Left lobe of liver (tissue), 2 donors: ENCODE data around the gene PLEKHM1. TPM values are rescaled to one million over a fixed set of nuclear protein-coding genes. Genes with fewer than 3 reads are reported as not detected.
"Not testable (repeated sequence)": the region's sequence is repeated elsewhere in the genome, so short reads cannot be mapped to it uniquely, and the experiment has no call there.

Experiments
- ATAC-seq: fragments of 200-7000 bp; cut with Tn5 transposase; one replicate; pipeline ENCODE4 v1.9.1; 2020; ENCODE audit warnings: mild to moderate bottlenecking, moderate library complexity
- DNase-seq: peaks from one replicate; pipeline ENCODE4 v3.0.0-alpha.2; 2020; ENCODE audit warnings: low spot score
- total RNA-seq: library from RNA; stranded (reverse); gene quantifications from one replicate; pipeline ENCODE4 v1.2.1, GENCODE V29; 2021
- donor health status: DM: no; HTN: no; CAD: no; lungs with moderate emphysema.
- donor health status: DM: no; HTN: yes; CAD: no.

Gene PLEKHM1
- 23.7 TPM for total RNA-seq

- ATAC-seq (peak; percentile 93), DNase-seq (peak; percentile 88)
These were observed at the start of gene PLEKHM1 for GRCh38 chr17:45490615-45491433. TSS of gene PLEKHM1 (minus strand) at chr17:45490721. CDS start at chr17:45482484, 8,237 bp downstream.

- not testable (repeated sequence) for DNase-seq, ATAC-seq
These were observed 47.6 kb upstream of the PLEKHM1 start for GRCh38 chr17:45538168-45538567.

GRCh38 chr17:45506072-45506471, 15.6 kb upstream of the PLEKHM1 start:
- not testable (repeated sequence) for DNase-seq, ATAC-seq

GRCh38 chr17:45505183-45505582, 14.7 kb upstream of the PLEKHM1 start:
- ATAC-seq, DNase-seq: not testable (repeated sequence)

- peak; percentile 34 for ATAC-seq
- not testable (repeated sequence) for DNase-seq
These were observed 10.7 kb upstream of the PLEKHM1 start for GRCh38 chr17:45501092-45501707.

- DNase-seq, result not testable (repeated sequence)
- ATAC-seq, result peak; percentile 45
These were observed 10.0 kb upstream of the PLEKHM1 start for GRCh38 chr17:45500478-45500877.

GRCh38 chr17:45499208-45499607, 8.7 kb upstream of the PLEKHM1 start:
- not testable (repeated sequence) for ATAC-seq, DNase-seq

- not testable (repeated sequence) for ATAC-seq, DNase-seq
These were observed 7.9 kb upstream of the PLEKHM1 start for GRCh38 chr17:45498377-45498776.

GRCh38 chr17:45497449-45497848, 6.9 kb upstream of the PLEKHM1 start:
- ATAC-seq, DNase-seq: not testable (repeated sequence)

GRCh38 chr17:45496507-45496906, 6.0 kb upstream of the PLEKHM1 start:
- DNase-seq, ATAC-seq: not testable (repeated sequence)

- DNase-seq, ATAC-seq: not testable (repeated sequence)
These were observed 4.0 kb upstream of the PLEKHM1 start for GRCh38 chr17:45494556-45494955.

GRCh38 chr17:45492156-45492555, 1.6 kb upstream of the PLEKHM1 start:
- peak; percentile 7 for ATAC-seq

GRCh38 chr17:45490198-45490597, 323 bp downstream of the PLEKHM1 start:
- peak; percentile 19 for ATAC-seq

More at GRCh38 chr17:45492156-45492555, 1.6 kb upstream of the PLEKHM1 start:
- not testable (repeated sequence) for DNase-seq

GRCh38 chr17:45487704-45488103, 2.8 kb downstream of the PLEKHM1 start:
- DNase-seq, result peak; percentile 71
- peak; percentile 54 for ATAC-seq

More at GRCh38 chr17:45490198-45490597, 323 bp downstream of the PLEKHM1 start:
- not testable (repeated sequence) for DNase-seq

- peak; percentile 20 for ATAC-seq
- not testable (repeated sequence) for DNase-seq
These were observed 6.8 kb downstream of the PLEKHM1 start for GRCh38 chr17:45483591-45484216.

GRCh38 chr17:45483177-45483576, 7.3 kb downstream of the PLEKHM1 start:
- DNase-seq, result not testable (repeated sequence)

GRCh38 chr17:45482317-45482716, 8.2 kb downstream of the PLEKHM1 start:
- DNase-seq, ATAC-seq: not testable (repeated sequence)

More at GRCh38 chr17:45483177-45483576, 7.3 kb downstream of the PLEKHM1 start:
- not testable (repeated sequence) for ATAC-seq

GRCh38 chr17:45475436-45475835, 15.1 kb downstream of the PLEKHM1 start:
- not testable (repeated sequence) for ATAC-seq, DNase-seq

GRCh38 chr17:45472249-45472648, 18.3 kb downstream of the PLEKHM1 start:
- DNase-seq, result not testable (repeated sequence)

GRCh38 chr17:45469204-45469563, 21.3 kb downstream of the PLEKHM1 start:
- not testable (repeated sequence) for ATAC-seq, DNase-seq

More at GRCh38 chr17:45472249-45472648, 18.3 kb downstream of the PLEKHM1 start:
- not testable (repeated sequence) for ATAC-seq
